Measurements from ENCODE around the gene PWWP2B.
A peak's percentile ranks its signal among the peaks of the same experiment; 100 is the strongest.
"Not testable (repeated sequence)": the region's sequence is repeated elsewhere in the genome, so short reads cannot be mapped to it uniquely, and the experiment has no call there.

PWWP2B gene

GRCh38 chr10:132385721-132386418, 11.1 kb upstream of the PWWP2B start:
- Histone ChIP-seq H3K9me3 (no peaks in the 10 kb centered on the region), H3K27me3 (no peaks in the 10 kb centered on the region), H3K36me3 (no peaks in the 10 kb centered on the region), H3K4me1 (no peaks in the 10 kb centered on the region), H3K4me3 (ENCODE audit: low read depth, low read length) (no peak overlapping the region)
- no peak for TF ChIP-seq CTCF (IDR thresholded peaks at IDR 0.05; ENCODE audit: low read depth, low read length)
- no peak for DNase-seq

- TF ChIP-seq CTCF (IDR thresholded peaks at IDR 0.05; ENCODE audit: low read depth, low read length): no peak
- Histone ChIP-seq H3K36me3 (no peaks in the 10 kb centered on the region), H3K27me3 (no peaks in the 10 kb centered on the region), H3K9me3 (no peaks in the 10 kb centered on the region), H3K4me1 (no peaks in the 10 kb centered on the region), H3K4me3 (ENCODE audit: low read depth, low read length) (no peak overlapping the region)
- no peak for DNase-seq
These were observed 10.6 kb upstream of the PWWP2B start for GRCh38 chr10:132386419-132386831.

GRCh38 chr10:132386896-132387295, 10.1 kb upstream of the PWWP2B start:
- not testable (repeated sequence) for H3K4me3 ChIP-seq (ENCODE audit: low read depth, low read length); H3K27me3 ChIP-seq; DNase-seq; H3K9me3 ChIP-seq; H3K36me3 ChIP-seq; H3K4me1 ChIP-seq

- Histone ChIP-seq H3K27me3 (no peaks in the 10 kb centered on the region), H3K4me3 (ENCODE audit: low read depth, low read length) (no peak overlapping the region), H3K9me3 (no peaks in the 10 kb centered on the region), H3K36me3 (no peaks in the 10 kb centered on the region), H3K4me1 (no peaks in the 10 kb centered on the region)
- TF ChIP-seq CTCF (IDR thresholded peaks at IDR 0.05; ENCODE audit: low read depth, low read length): peak; percentile 51
- DNase-seq: peak; percentile 76
These were observed 9.2 kb upstream of the PWWP2B start for GRCh38 chr10:132387764-132388210.

GRCh38 chr10:132388891-132389432, 8.0 kb upstream of the PWWP2B start:
- no peak for DNase-seq
- H3K4me1 ChIP-seq: no peaks in the 10 kb centered on the region
- no peak for TF ChIP-seq CTCF (IDR thresholded peaks at IDR 0.05; ENCODE audit: low read depth, low read length)
- no peaks in the 10 kb centered on the region for H3K9me3 ChIP-seq
- no peaks in the 10 kb centered on the region for H3K36me3 ChIP-seq
- no peaks in the 10 kb centered on the region for H3K27me3 ChIP-seq
- H3K4me3 ChIP-seq (ENCODE audit: low read depth, low read length): no peak overlapping the region

GRCh38 chr10:132389433-132390169, 7.4 kb upstream of the PWWP2B start:
- no peak for DNase-seq

More at GRCh38 chr10:132389433-132390169, 7.4 kb upstream of the PWWP2B start:
- H3K36me3 ChIP-seq: no peaks in the 10 kb centered on the region
- H3K27me3 ChIP-seq: no peaks in the 10 kb centered on the region
- no peak overlapping the region for H3K4me3 ChIP-seq (ENCODE audit: low read depth, low read length)
- no peaks in the 10 kb centered on the region for H3K9me3 ChIP-seq
- no peaks in the 10 kb centered on the region for H3K4me1 ChIP-seq
- no peak for TF ChIP-seq CTCF (IDR thresholded peaks at IDR 0.05; ENCODE audit: low read depth, low read length)
